ENCODE results near the gene LTB. TPM values are rescaled to one million over a fixed set of nuclear protein-coding genes. Genes with fewer than 3 reads are reported as not detected.
A peak's percentile ranks its signal among the peaks of the same experiment; 100 is the strongest.

LTB gene
- total and polyA plus RNA-seq, 2 of the 13 experiments (the other 11 are each of a cell fraction or from before 2014, with no cell fraction given): 0.09 to 0.22 TPM

DNA sequence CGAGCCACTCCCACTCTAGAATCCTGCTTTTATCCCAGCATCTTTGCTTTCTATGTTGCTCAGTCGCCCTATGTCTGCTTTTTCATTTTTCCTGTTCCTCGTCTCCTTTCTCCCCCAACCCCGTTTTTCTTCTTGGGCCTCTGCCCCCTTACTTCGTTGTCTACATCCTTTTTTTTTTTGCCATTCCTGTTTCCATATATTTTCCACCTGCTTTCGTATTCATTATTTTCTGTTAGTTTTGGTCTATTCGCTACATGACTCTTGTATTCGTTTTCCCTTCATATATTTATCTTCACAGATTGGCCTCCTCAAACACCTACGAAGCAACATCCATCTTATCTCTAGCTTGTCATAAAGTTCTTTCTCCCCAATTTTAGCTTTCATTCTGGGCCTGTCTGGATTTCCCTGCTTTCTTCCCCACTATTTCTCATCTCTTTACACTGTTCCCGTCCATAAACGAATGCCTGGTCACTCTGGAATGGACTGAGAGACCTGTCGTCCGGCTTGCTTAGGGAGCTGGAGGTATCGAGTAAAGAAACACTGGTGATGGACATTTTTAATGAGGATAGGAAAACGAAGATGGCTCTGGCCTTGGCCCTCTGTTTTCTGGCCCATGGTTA is 39.2 kb upstream of the LTB start (continued):
- TF ChIP-seq, protein P1, sequence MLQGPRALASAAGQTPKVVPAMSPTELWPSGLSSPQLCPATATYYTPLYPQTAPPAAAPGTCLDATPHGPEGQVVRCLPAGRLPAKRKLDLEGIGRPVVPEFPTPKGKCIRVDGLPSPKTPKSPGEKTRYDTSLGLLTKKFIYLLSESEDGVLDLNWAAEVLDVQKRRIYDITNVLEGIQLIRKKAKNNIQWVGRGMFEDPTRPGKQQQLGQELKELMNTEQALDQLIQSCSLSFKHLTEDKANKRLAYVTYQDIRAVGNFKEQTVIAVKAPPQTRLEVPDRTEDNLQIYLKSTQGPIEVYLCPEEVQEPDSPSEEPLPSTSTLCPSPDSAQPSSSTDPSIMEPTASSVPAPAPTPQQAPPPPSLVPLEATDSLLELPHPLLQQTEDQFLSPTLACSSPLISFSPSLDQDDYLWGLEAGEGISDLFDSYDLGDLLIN (CRISPR knock-in tag; IDR thresholded peaks at IDR 0.05; ENCODE audit: borderline replicate concordance): no peak
- TF ChIP-seq POGZ (CRISPR knock-in tag; IDR thresholded peaks at IDR 0.05) (no peak), NKX3-1 (CRISPR knock-in tag; IDR thresholded peaks at IDR 0.05) (no peak), MTF2 (CRISPR knock-in tag; IDR thresholded peaks at IDR 0.05; ENCODE audit: borderline replicate concordance) (0 out of 2 replicates have a peak, but pooled peaks have one; percentile 4), NFYB (CRISPR knock-in tag; IDR thresholded peaks at IDR 0.05) (no peak), MAX (IDR thresholded peaks at IDR 0.05) (no peak), ZFP90 (CRISPR knock-in tag; IDR thresholded peaks at IDR 0.05; ENCODE audit: borderline replicate concordance) (peak; percentile 47; the same call in 1 of the 2 replicates), ATRX (CRISPR knock-in tag; IDR thresholded peaks at IDR 0.05; ENCODE audit: borderline replicate concordance) (no peak), NFKB2 (CRISPR knock-in tag; IDR thresholded peaks at IDR 0.05; ENCODE audit: borderline replicate concordance) (no peak), ZBTB37 (CRISPR knock-in tag; IDR thresholded peaks at IDR 0.05) (0 out of 2 replicates have a peak, but pooled peaks have one; percentile 59), STAT6 (CRISPR knock-in tag; IDR thresholded peaks at IDR 0.05; ENCODE audit: borderline replicate concordance) (no peak), TFAP4 (IDR thresholded peaks at IDR 0.05; ENCODE audit: borderline replicate concordance, low read depth) (no peak), FOXK2 (IDR thresholded peaks at IDR 0.05) (0 out of 2 replicates have a peak, but pooled peaks have one; percentile 15), NR2F6 (IDR thresholded peaks at IDR 0.05) (no peak), NR2F6 (CRISPR knock-in tag; IDR thresholded peaks at IDR 0.05) (no peak), HDAC6 (IDR thresholded peaks at IDR 0.05; ENCODE audit: low read depth, low read length) (no peak), ZNF253 (CRISPR knock-in tag; IDR thresholded peaks at IDR 0.05; ENCODE audit: borderline replicate concordance) (no peak)
- TF ChIP-seq, protein P2, sequence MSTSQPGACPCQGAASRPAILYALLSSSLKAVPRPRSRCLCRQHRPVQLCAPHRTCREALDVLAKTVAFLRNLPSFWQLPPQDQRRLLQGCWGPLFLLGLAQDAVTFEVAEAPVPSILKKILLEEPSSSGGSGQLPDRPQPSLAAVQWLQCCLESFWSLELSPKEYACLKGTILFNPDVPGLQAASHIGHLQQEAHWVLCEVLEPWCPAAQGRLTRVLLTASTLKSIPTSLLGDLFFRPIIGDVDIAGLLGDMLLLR (CRISPR knock-in tag; IDR thresholded peaks at IDR 0.05): no peak
- TF ChIP-seq, protein P3, sequence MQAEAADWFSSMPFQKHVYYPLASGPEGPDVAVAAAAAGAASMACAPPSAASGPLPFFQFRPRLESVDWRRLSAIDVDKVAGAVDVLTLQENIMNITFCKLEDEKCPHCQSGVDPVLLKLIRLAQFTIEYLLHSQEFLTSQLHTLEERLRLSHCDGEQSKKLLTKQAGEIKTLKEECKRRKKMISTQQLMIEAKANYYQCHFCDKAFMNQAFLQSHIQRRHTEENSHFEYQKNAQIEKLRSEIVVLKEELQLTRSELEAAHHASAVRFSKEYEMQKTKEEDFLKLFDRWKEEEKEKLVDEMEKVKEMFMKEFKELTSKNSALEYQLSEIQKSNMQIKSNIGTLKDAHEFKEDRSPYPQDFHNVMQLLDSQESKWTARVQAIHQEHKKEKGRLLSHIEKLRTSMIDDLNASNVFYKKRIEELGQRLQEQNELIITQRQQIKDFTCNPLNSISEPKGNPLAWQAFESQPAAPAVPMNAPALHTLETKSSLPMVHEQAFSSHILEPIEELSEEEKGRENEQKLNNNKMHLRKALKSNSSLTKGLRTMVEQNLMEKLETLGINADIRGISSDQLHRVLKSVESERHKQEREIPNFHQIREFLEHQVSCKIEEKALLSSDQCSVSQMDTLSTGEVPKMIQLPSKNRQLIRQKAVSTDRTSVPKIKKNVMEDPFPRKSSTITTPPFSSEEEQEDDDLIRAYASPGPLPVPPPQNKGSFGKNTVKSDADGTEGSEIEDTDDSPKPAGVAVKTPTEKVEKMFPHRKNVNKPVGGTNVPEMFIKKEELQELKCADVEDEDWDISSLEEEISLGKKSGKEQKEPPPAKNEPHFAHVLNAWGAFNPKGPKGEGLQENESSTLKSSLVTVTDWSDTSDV (CRISPR knock-in tag; IDR thresholded peaks at IDR 0.05): no peak
